Endodermal cell (in vitro differentiated cells): ENCODE results near the gene RPTOR. TPM values are rescaled to one million over a fixed set of nuclear protein-coding genes. Genes with fewer than 3 reads are reported as not detected.

Source experiments
- DNase-seq: peaks from one replicate; pipeline ENCODE4 v3.0.0-alpha.2; 2017
- H3K27ac ChIP-seq: 2 replicates; pipeline ENCODE4 v1.5.1; 2013; ENCODE audit warnings: mild to moderate bottlenecking, low read depth, low read length, moderate library complexity
- H3K27me3 ChIP-seq: 2 replicates; pipeline ENCODE4 v1.6.1; 2013; ENCODE audit warnings: mild to moderate bottlenecking, low read length, moderate library complexity; ENCODE audit not compliant: insufficient read depth, control insufficient read depth, poor library complexity, severe bottlenecking
- H3K36me3 ChIP-seq: 2 replicates; pipeline ENCODE4 v1.7.0; 2013; ENCODE audit warnings: mild to moderate bottlenecking, low read length, moderate library complexity; ENCODE audit not compliant: control insufficient read depth, insufficient read depth
- H3K4me1 ChIP-seq: one replicate; pipeline ENCODE4 v1.7.0; 2013; ENCODE audit warnings: low read length; ENCODE audit not compliant: control insufficient read depth, insufficient read depth
- H3K4me3 ChIP-seq: 2 replicates; pipeline ENCODE4 v1.5.1; 2013; ENCODE audit warnings: mild to moderate bottlenecking, low read length, moderate library complexity
- H3K9ac ChIP-seq: 2 replicates; pipeline ENCODE4 v1.6.1; 2013; ENCODE audit warnings: mild to moderate bottlenecking, low read length, moderate library complexity; ENCODE audit not compliant: poor library complexity, severe bottlenecking; ENCODE audit errors: extremely low read depth
- H3K9me3 ChIP-seq: 2 replicates; pipeline ENCODE4 v1.6.1; 2013; ENCODE audit warnings: mild to moderate bottlenecking, low read length, moderate library complexity; ENCODE audit not compliant: control insufficient read depth
- H3K27ac Mint-ChIP-seq: 2 replicates; pipeline ENCODE4 v1.8.0; 2020; ENCODE audit warnings: mixed read lengths
- H3K27me3 Mint-ChIP-seq: 2 replicates; pipeline ENCODE4 v1.8.0; 2021; ENCODE audit warnings: mild to moderate bottlenecking, mixed read lengths; ENCODE audit not compliant: insufficient read depth
- H3K36me3 Mint-ChIP-seq: 2 replicates; pipeline ENCODE4 v1.8.0; 2020; ENCODE audit warnings: low read depth, mixed read lengths
- H3K4me1 Mint-ChIP-seq: 2 replicates; pipeline ENCODE4 v1.8.0; 2020; ENCODE audit warnings: mixed read lengths
- H3K4me3 Mint-ChIP-seq: 2 replicates; pipeline ENCODE4 v1.8.0; 2020; ENCODE audit warnings: mild to moderate bottlenecking, moderate library complexity, mixed read lengths
- H3K9me3 Mint-ChIP-seq: 2 replicates; pipeline ENCODE4 v1.8.0; 2020; ENCODE audit warnings: mild to moderate bottlenecking, mixed read lengths
- CTCF ChIP-seq: fragments of 200-600 bp; sonication (generic); conservative IDR thresholded peaks from 2 replicates; pipeline ENCODE4 v1.5.0; 2021; ENCODE audit warnings: antibody characterized with exemption, mild to moderate bottlenecking
- WGBS, 2 experiments: methylation state at CpG; one replicate each; pipeline versions ENCODE4 v1.1.5 to v1.1.7; 2013; ENCODE audit warnings: missing lambda C conversion rate in 2 of 2, mixed read lengths in 1 of 2; ENCODE audit not compliant: insufficient coverage in 1 of 2, insufficient read length in 1 of 2; 5-methylcytosine and 5-hydroxymethylcytosine counted together
- total RNA-seq, 2 donors: library from RNA; stranded (reverse); fragmentation: NEBNext Ultra II Directional in 1 of 2; extraction: Animal tissue kit (Norgen Biotek cat#: 25700) in 1 of 2; gene quantifications; 2 replicates in 1 of 2; 3 replicates in 1 of 2; pipeline ENCODE4 v1.2.1, GENCODE V29; 2021

RPTOR gene
- total RNA-seq, 2 donors from 2014 or later, result 45.1 to 53.4 TPM

- no peak overlapping the region for H3K4me3 Mint-ChIP-seq
- H3K4me3 ChIP-seq, result no peak overlapping the region
- no peak for DNase-seq
- H3K27ac Mint-ChIP-seq, result no peak overlapping the region
- WGBS, 2 experiments, result 97% methylated on average over 16 of the region's 16 CpGs; no CpG with 5 or more reads in 1 of the 2 experiments
- H3K9ac ChIP-seq, result no peak overlapping the region
- H3K4me1 Mint-ChIP-seq, result no peaks in the 10 kb centered on the region
- no peak for TF ChIP-seq CTCF
- no peaks in the 10 kb centered on the region for H3K9me3 ChIP-seq
- peaks cover 15% of the 10 kb centered on the region for H3K27me3 Mint-ChIP-seq
- H3K27ac ChIP-seq, result no peak overlapping the region
- no peaks in the 10 kb centered on the region for H3K36me3 ChIP-seq
- no peaks in the 10 kb centered on the region for H3K36me3 Mint-ChIP-seq
- no peaks in the 10 kb centered on the region for H3K4me1 ChIP-seq
- H3K27me3 ChIP-seq, result peaks cover 42% of the 10 kb centered on the region
- no peaks in the 10 kb centered on the region for H3K9me3 Mint-ChIP-seq
Measured at GRCh38 chr17:80513201-80513600, 31.4 kb upstream of the RPTOR start.

- Histone ChIP-seq H3K36me3 (no peaks in the 10 kb centered on the region), H3K27ac (no peak overlapping the region), H3K27me3 (peaks cover 41% of the 10 kb centered on the region), H3K9me3 (no peaks in the 10 kb centered on the region), H3K9ac (no peak overlapping the region), H3K4me1 (no peaks in the 10 kb centered on the region), H3K4me3 (no peak overlapping the region)
- no peak for TF ChIP-seq CTCF
- Mint-ChIP-seq H3K36me3 (no peaks in the 10 kb centered on the region), H3K27ac (no peak overlapping the region), H3K4me1 (no peaks in the 10 kb centered on the region), H3K27me3 (peaks cover 19% of the 10 kb centered on the region), H3K9me3 (no peaks in the 10 kb centered on the region), H3K4me3 (no peak overlapping the region)
- DNase-seq, result no peak
- 66 to 75% methylated on average over 5 to 10 of the region's 10 CpGs for WGBS, 2 experiments
Measured at GRCh38 chr17:80513892-80514291, 30.7 kb upstream of the RPTOR start.

GRCh38 chr17:80516171-80516932 lies 28.3 kb upstream of the RPTOR start:
- Histone ChIP-seq H3K9ac (no peak overlapping the region), H3K4me3 (no peak overlapping the region), H3K27ac (no peak overlapping the region), H3K27me3 (peaks cover 20% of the 10 kb centered on the region), H3K4me1 (no peaks in the 10 kb centered on the region), H3K9me3 (no peaks in the 10 kb centered on the region), H3K36me3 (no peaks in the 10 kb centered on the region)
- DNase-seq, result no peak
- no peak for TF ChIP-seq CTCF
- Mint-ChIP-seq H3K4me1 (no peaks in the 10 kb centered on the region), H3K27me3 (peaks cover 19% of the 10 kb centered on the region), H3K27ac (no peak overlapping the region), H3K4me3 (no peak overlapping the region), H3K36me3 (no peaks in the 10 kb centered on the region), H3K9me3 (no peaks in the 10 kb centered on the region)
- 89 to 92% methylated on average over 12 to 17 of the region's 17 CpGs for WGBS, 2 experiments
